HEK293 (cell line): Measurements from ENCODE around the gene GTF2F1.

ENCODE experiments used
- CTCF ChIA-PET: fragments of 350-600 bp; formaldehyde crosslinking; extraction: SDS; loops from one replicate; lab custom pipeline; 2021; ENCODE audit warnings: antibody characterized with exemption; lab: Yijun Ruan, JAX
- POLR2A ChIA-PET: fragments of 300-600 bp; formaldehyde crosslinking; extraction: SDS; loops from one replicate; lab custom pipeline; 2020; ENCODE audit warnings: antibody characterized with exemption, inconsistent platforms; lab: Yijun Ruan, JAX
- H3K27ac ChIP-seq: fragments of 200-500 bp; sonication (Bioruptor generic); 2 replicates; pipeline ENCODE4 v1.5.1; 2014; ENCODE audit warnings: low read depth, low read length, control low read depth, inconsistent platforms; ENCODE audit errors: extremely low read depth
- H3K36me3 ChIP-seq, 2 experiments: fragments of 200-500 bp in 1 of 2; sonication (Bioruptor generic) in 1 of 2; 1 replicate in 1 of 2; 2 replicates in 1 of 2; pipeline ENCODE4 v1.5.1; 2014 to 2017; ENCODE audit warnings: inconsistent platforms in 2 of 2, low read length in 2 of 2; ENCODE audit not compliant: control insufficient read depth in 2 of 2, insufficient read depth in 1 of 2
- H3K4me1 ChIP-seq: fragments of 200-500 bp; sonication (Bioruptor generic); 2 replicates; pipeline ENCODE4 v1.5.1; 2014; ENCODE audit warnings: mild to moderate bottlenecking, low read length, inconsistent platforms; ENCODE audit not compliant: control insufficient read depth, insufficient read depth
- H3K4me3 ChIP-seq: 2 replicates; pipeline ENCODE4 v1.5.1; 2011; ENCODE audit warnings: low read depth, mild to moderate bottlenecking, control low read depth, low read length, moderate library complexity
- H3K9me3 ChIP-seq: fragments of 200-500 bp; sonication (Bioruptor generic); 2 replicates; pipeline ENCODE4 v1.5.1; 2014; ENCODE audit warnings: low read depth, low read length, inconsistent platforms; ENCODE audit not compliant: control insufficient read depth, insufficient read depth
- GLI2 ChIP-seq: fragments of 450-650 bp; formaldehyde crosslinking; IDR thresholded peaks from 2 replicates; pipeline ENCODE4; 2017; ENCODE audit warnings: missing biosample characterization, missing genetic modification characterization, low read depth, borderline replicate concordance
- HOXA7 ChIP-seq: sonication (generic); formaldehyde crosslinking; IDR thresholded peaks from 2 replicates; pipeline ENCODE4 v1.8.1; 2022; ENCODE audit warnings: missing genetic modification reagents, borderline replicate concordance
- HOXD13 ChIP-seq: sonication (generic); formaldehyde crosslinking; IDR thresholded peaks from 2 replicates; pipeline ENCODE4 v1.8.0; 2022; ENCODE audit warnings: missing genetic modification reagents, borderline replicate concordance
- KLF10 ChIP-seq: fragments of 450-650 bp; IDR thresholded peaks from 2 replicates; pipeline ENCODE4 v1.5.1; 2018; ENCODE audit warnings: missing biosample characterization, mild to moderate bottlenecking, missing genetic modification characterization
- MZF1 ChIP-seq: fragments of 450-650 bp; formaldehyde crosslinking; IDR thresholded peaks from 2 replicates; pipeline ENCODE4 v1.5.1; 2017; ENCODE audit warnings: missing biosample characterization, missing genetic modification characterization, borderline replicate concordance
- OSR2 ChIP-seq: fragments of 450-650 bp; formaldehyde crosslinking; IDR thresholded peaks from 2 replicates; pipeline ENCODE4 v1.5.1; 2016; ENCODE audit warnings: missing biosample characterization, missing genetic modification characterization
- ZBTB8A ChIP-seq: fragments of 450-650 bp; formaldehyde crosslinking; IDR thresholded peaks from 2 replicates; pipeline ENCODE4 v1.5.1; 2016; ENCODE audit warnings: missing biosample characterization, missing genetic modification characterization
- ZFHX2 ChIP-seq: fragments of 450-650 bp; formaldehyde crosslinking; conservative IDR thresholded peaks from 2 replicates; pipeline ENCODE4 v1.5.1; 2016; ENCODE audit warnings: missing biosample characterization, missing genetic modification characterization
- ZNF112 ChIP-seq: fragments of 450-650 bp; formaldehyde crosslinking; IDR thresholded peaks from 2 replicates; pipeline ENCODE4 v1.5.0; 2017; ENCODE audit warnings: missing biosample characterization, missing genetic modification characterization
- ZNF138 ChIP-seq: fragments of 450-650 bp; formaldehyde crosslinking; IDR thresholded peaks from 2 replicates; pipeline ENCODE4 v1.5.1; 2016; ENCODE audit warnings: missing biosample characterization, missing genetic modification characterization, borderline replicate concordance
- ZNF202 ChIP-seq: fragments of 450-650 bp; formaldehyde crosslinking; IDR thresholded peaks from 2 replicates; pipeline ENCODE4 v1.5.1; 2016; ENCODE audit warnings: missing biosample characterization, missing genetic modification characterization, borderline replicate concordance
- ZNF292 ChIP-seq: fragments of 450-650 bp; formaldehyde crosslinking; IDR thresholded peaks from 2 replicates; pipeline ENCODE4 v1.5.1; 2016; ENCODE audit warnings: low read depth, missing biosample characterization, missing genetic modification characterization, borderline replicate concordance
- ZNF37A ChIP-seq: fragments of 450-650 bp; IDR thresholded peaks from 2 replicates; pipeline ENCODE4 v1.5.1; 2018; ENCODE audit warnings: missing biosample characterization, missing genetic modification characterization
- ZNF416 ChIP-seq: fragments of 450-650 bp; formaldehyde crosslinking; IDR thresholded peaks from 2 replicates; pipeline ENCODE4 v1.5.1; 2016; ENCODE audit warnings: missing biosample characterization, missing genetic modification characterization
- ZNF549 ChIP-seq: fragments of 450-650 bp; IDR thresholded peaks from 2 replicates; pipeline ENCODE4 v1.5.1; 2018; ENCODE audit warnings: missing biosample characterization, missing genetic modification characterization, mild to moderate bottlenecking, inconsistent platforms, moderate library complexity
- ZNF785 ChIP-seq: fragments of 450-650 bp; formaldehyde crosslinking; IDR thresholded peaks from 2 replicates; pipeline ENCODE4 v1.5.1; 2016; ENCODE audit warnings: missing biosample characterization, missing genetic modification characterization
- TF ChIP-seq, protein P1 (sequence below): fragments of 450-650 bp; formaldehyde crosslinking; IDR thresholded peaks from 2 replicates; pipeline ENCODE4 v1.5.1; 2016; ENCODE audit warnings: missing biosample characterization, missing genetic modification characterization
- TF ChIP-seq, protein P2 (sequence below): fragments of 450-650 bp; formaldehyde crosslinking; IDR thresholded peaks from 2 replicates; pipeline ENCODE4 v1.5.1; 2016; ENCODE audit warnings: missing biosample characterization, missing genetic modification characterization
- TF ChIP-seq, protein P3 (sequence below): fragments of 450-650 bp; formaldehyde crosslinking; conservative IDR thresholded peaks from 2 replicates; pipeline ENCODE4 v1.5.1; 2016; ENCODE audit warnings: low read depth, missing biosample characterization, missing genetic modification characterization

Gene GTF2F1

GRCh38 chr19:6413721-6414643 lies 21.0 kb upstream of the GTF2F1 start:
- Histone ChIP-seq H3K4me1 (no peaks in the 10 kb centered on the region), H3K9me3 (no peaks in the 10 kb centered on the region), H3K36me3 (peaks cover 9 to 54% of the 10 kb centered on the region in 2 experiments; a peak in 2 of 3 replicates), H3K4me3 (no peak overlapping the region), H3K27ac (no peak overlapping the region)
- CTCF ChIA-PET = no interaction called here
- 0 out of 2 replicates have a peak, but pooled peaks have one; percentile 39 for TF ChIP-seq ZNF202
- no peak for TF ChIP-seq ZNF416 (tag by site-specific recombination)
- TF ChIP-seq, protein P1, sequence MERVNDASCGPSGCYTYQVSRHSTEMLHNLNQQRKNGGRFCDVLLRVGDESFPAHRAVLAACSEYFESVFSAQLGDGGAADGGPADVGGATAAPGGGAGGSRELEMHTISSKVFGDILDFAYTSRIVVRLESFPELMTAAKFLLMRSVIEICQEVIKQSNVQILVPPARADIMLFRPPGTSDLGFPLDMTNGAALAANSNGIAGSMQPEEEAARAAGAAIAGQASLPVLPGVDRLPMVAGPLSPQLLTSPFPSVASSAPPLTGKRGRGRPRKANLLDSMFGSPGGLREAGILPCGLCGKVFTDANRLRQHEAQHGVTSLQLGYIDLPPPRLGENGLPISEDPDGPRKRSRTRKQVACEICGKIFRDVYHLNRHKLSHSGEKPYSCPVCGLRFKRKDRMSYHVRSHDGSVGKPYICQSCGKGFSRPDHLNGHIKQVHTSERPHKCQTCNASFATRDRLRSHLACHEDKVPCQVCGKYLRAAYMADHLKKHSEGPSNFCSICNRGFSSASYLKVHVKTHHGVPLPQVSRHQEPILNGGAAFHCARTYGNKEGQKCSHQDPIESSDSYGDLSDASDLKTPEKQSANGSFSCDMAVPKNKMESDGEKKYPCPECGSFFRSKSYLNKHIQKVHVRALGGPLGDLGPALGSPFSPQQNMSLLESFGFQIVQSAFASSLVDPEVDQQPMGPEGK (tag by site-specific recombination) = peak; percentile 73
- TF ChIP-seq, protein P2, sequence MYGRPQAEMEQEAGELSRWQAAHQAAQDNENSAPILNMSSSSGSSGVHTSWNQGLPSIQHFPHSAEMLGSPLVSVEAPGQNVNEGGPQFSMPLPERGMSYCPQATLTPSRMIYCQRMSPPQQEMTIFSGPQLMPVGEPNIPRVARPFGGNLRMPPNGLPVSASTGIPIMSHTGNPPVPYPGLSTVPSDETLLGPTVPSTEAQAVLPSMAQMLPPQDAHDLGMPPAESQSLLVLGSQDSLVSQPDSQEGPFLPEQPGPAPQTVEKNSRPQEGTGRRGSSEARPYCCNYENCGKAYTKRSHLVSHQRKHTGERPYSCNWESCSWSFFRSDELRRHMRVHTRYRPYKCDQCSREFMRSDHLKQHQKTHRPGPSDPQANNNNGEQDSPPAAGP = 0 out of 2 replicates have a peak, but pooled peaks have one; percentile 16
- no peak for TF ChIP-seq OSR2 (tag by site-specific recombination)
- TF ChIP-seq ZNF549 (tag by site-specific recombination) = no peak
- no peak for TF ChIP-seq ZFHX2 (tag by site-specific recombination)
- TF ChIP-seq, all 188 proteins: peak for 3
- POLR2A ChIA-PET = no interaction called here

DNA sequence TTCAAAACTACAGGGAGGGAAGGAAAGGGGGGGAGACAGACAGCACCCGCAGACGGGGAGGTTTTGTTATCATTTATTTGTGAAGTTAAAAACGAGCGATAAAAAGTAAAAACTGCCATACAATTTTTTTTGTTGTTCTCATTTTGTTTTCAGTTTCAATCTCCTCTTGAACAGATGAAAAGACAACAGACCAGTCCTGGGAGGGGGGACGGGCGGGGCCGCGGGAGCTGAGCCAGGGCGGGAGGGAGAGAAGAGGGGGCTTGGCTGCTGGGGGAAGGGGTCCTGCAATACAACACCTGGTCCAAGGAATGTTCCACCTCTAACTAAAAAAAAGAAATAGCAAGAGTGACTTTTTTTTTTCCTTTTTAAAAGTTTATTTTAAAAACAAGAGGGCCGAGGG lies 20.3 kb upstream of the GTF2F1 start:
- Histone ChIP-seq H3K9me3 (no peaks in the 10 kb centered on the region), H3K4me1 (no peaks in the 10 kb centered on the region), H3K36me3 (peaks cover 7 to 47% of the 10 kb centered on the region in 2 experiments; a peak in 2 of 3 replicates), H3K27ac (no peak overlapping the region), H3K4me3 (no peak overlapping the region)
- POLR2A ChIA-PET = no interaction called here
- CTCF ChIA-PET = no interaction called here
- TF ChIP-seq HOXA7 (CRISPR knock-in tag) (no peak), ZNF138 (tag by site-specific recombination) (no peak), MZF1 (no peak), ZNF785 (tag by site-specific recombination) (no peak), ZNF292 (tag by site-specific recombination) (no peak), ZNF112 (tag by site-specific recombination) (no peak), HOXD13 (CRISPR knock-in tag) (no peak), KLF10 (tag by site-specific recombination) (no peak), GLI2 (tag by site-specific recombination) (no peak), ZBTB8A (tag by site-specific recombination) (no peak), ZNF37A (no peak)
- TF ChIP-seq, protein P3, sequence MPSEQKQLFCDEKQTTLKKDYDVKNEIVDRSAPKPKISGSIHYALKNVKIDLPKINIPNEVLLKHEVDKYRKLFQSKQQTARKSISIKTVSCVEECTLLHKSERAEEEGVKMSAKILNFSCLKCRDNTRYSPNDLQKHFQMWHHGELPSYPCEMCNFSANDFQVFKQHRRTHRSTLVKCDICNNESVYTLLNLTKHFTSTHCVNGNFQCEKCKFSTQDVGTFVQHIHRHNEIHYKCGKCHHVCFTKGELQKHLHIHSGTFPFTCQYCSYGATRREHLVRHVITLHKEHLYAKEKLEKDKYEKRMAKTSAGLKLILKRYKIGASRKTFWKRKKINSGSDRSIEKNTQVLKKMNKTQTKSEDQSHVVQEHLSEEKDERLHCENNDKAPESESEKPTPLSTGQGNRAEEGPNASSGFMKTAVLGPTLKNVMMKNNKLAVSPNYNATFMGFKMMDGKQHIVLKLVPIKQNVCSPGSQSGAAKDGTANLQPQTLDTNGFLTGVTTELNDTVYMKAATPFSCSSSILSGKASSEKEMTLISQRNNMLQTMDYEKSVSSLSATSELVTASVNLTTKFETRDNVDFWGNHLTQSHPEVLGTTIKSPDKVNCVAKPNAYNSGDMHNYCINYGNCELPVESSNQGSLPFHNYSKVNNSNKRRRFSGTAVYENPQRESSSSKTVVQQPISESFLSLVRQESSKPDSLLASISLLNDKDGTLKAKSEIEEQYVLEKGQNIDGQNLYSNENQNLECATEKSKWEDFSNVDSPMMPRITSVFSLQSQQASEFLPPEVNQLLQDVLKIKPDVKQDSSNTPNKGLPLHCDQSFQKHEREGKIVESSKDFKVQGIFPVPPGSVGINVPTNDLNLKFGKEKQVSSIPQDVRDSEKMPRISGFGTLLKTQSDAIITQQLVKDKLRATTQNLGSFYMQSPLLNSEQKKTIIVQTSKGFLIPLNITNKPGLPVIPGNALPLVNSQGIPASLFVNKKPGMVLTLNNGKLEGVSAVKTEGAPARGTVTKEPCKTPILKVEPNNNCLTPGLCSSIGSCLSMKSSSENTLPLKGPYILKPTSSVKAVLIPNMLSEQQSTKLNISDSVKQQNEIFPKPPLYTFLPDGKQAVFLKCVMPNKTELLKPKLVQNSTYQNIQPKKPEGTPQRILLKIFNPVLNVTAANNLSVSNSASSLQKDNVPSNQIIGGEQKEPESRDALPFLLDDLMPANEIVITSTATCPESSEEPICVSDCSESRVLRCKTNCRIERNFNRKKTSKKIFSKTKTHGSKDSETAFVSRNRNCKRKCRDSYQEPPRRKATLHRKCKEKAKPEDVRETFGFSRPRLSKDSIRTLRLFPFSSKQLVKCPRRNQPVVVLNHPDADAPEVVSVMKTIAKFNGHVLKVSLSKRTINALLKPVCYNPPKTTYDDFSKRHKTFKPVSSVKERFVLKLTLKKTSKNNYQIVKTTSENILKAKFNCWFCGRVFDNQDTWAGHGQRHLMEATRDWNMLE (tag by site-specific recombination) = no peak
